ENCODE data around the gene CFAP58.

Gene CFAP58

GRCh38 chr10:104330168-104331110, 23.2 kb upstream of the CFAP58 start:
- Histone ChIP-seq H3K4me1 (ENCODE audit: control insufficient read depth in 1 of 2, insufficient read depth in 2 of 2, low read length in 2 of 2) (peaks cover 65 to 95% of the 10 kb centered on the region in 2 donors), H3K36me3 (ENCODE audit: control insufficient read depth in 1 of 2, insufficient read depth in 2 of 2, low read length in 2 of 2) (peaks cover 0 to 18% of the 10 kb centered on the region in 2 donors), H3K9me3 (ENCODE audit: control insufficient read depth in 1 of 2, low read length in 2 of 2) (no peaks in the 10 kb centered on the region), H3K27ac (ENCODE audit: low read length) (peak overlapping the region; percentile 91), H3K4me3 (ENCODE audit: low read depth in 1 of 2, low read length in 2 of 2) (peak overlapping the region; percentile 6 to 26), H3K27me3 (ENCODE audit: low read depth, low read length) (no peaks in the 10 kb centered on the region)

GRCh38 chr10:104331208-104331838, 22.3 kb upstream of the CFAP58 start:
- peak overlapping the region; percentile 15 to 22 for H3K4me3 ChIP-seq (ENCODE audit: low read depth in 1 of 2, low read length in 2 of 2)
- peak overlapping the region; percentile 91 for H3K27ac ChIP-seq (ENCODE audit: low read length)
- H3K9me3 ChIP-seq (ENCODE audit: control insufficient read depth in 1 of 2, low read length in 2 of 2) = no peaks in the 10 kb centered on the region
- H3K4me1 ChIP-seq (ENCODE audit: control insufficient read depth in 1 of 2, insufficient read depth in 2 of 2, low read length in 2 of 2) = peaks cover 68 to 95% of the 10 kb centered on the region in 2 donors
- peaks cover 0 to 18% of the 10 kb centered on the region in 2 donors for H3K36me3 ChIP-seq (ENCODE audit: control insufficient read depth in 1 of 2, insufficient read depth in 2 of 2, low read length in 2 of 2)
- no peaks in the 10 kb centered on the region for H3K27me3 ChIP-seq (ENCODE audit: low read depth, low read length)

GRCh38 chr10:104332243-104333031, 21.2 kb upstream of the CFAP58 start:
- Histone ChIP-seq H3K27ac (ENCODE audit: low read length) (peak overlapping the region; percentile 91), H3K4me3 (ENCODE audit: low read depth in 1 of 2, low read length in 2 of 2) (no peak overlapping the region), H3K9me3 (ENCODE audit: control insufficient read depth in 1 of 2, low read length in 2 of 2) (no peaks in the 10 kb centered on the region), H3K4me1 (ENCODE audit: control insufficient read depth in 1 of 2, insufficient read depth in 2 of 2, low read length in 2 of 2) (peaks cover 59 to 93% of the 10 kb centered on the region in 2 donors), H3K27me3 (ENCODE audit: low read depth, low read length) (no peaks in the 10 kb centered on the region), H3K36me3 (ENCODE audit: control insufficient read depth in 1 of 2, insufficient read depth in 2 of 2, low read length in 2 of 2) (peaks cover 0 to 18% of the 10 kb centered on the region in 2 donors)

DNA sequence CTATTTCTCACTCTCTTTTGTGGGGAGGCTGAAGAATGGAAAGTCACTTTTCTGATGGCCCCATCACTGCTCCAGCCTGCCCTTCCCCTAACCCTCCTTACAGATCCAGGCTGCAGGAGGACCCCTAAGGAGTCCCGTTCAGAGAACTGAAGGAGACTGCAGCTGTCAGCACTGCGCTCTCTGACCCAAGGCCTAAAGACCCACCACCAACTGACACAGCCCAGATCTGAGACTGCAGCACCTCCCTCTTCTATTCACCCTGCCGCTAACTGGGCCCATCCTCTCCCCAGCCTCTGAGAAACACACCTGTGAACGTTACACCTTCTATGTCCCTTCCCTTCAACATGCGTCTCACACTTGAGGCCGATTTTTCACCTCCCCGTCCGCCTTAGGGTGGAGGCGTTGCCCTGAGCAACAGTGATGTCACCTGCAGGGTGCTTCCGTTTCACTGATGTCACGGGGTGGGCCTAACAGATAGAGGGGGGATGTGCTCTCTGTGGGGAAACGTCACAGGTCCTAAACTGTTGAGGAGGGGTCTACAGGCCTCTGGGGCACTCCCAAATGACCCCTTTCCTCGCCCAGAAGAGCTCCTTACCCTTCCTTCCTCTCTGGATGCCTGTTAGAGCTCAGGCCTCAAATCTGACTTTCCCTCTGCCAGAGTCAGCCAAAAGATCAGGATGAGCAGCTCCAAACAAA, 20.5 kb upstream of the CFAP58 start:
- Histone ChIP-seq H3K4me3 (ENCODE audit: low read depth in 1 of 2, low read length in 2 of 2) (no peak overlapping the region), H3K36me3 (ENCODE audit: control insufficient read depth in 1 of 2, insufficient read depth in 2 of 2, low read length in 2 of 2) (peaks cover 0 to 25% of the 10 kb centered on the region in 2 donors), H3K27me3 (ENCODE audit: low read depth, low read length) (no peaks in the 10 kb centered on the region), H3K27ac (ENCODE audit: low read length) (no peak overlapping the region), H3K9me3 (ENCODE audit: control insufficient read depth in 1 of 2, low read length in 2 of 2) (no peaks in the 10 kb centered on the region), H3K4me1 (ENCODE audit: control insufficient read depth in 1 of 2, insufficient read depth in 2 of 2, low read length in 2 of 2) (peaks cover 51 to 86% of the 10 kb centered on the region in 2 donors)

DNA sequence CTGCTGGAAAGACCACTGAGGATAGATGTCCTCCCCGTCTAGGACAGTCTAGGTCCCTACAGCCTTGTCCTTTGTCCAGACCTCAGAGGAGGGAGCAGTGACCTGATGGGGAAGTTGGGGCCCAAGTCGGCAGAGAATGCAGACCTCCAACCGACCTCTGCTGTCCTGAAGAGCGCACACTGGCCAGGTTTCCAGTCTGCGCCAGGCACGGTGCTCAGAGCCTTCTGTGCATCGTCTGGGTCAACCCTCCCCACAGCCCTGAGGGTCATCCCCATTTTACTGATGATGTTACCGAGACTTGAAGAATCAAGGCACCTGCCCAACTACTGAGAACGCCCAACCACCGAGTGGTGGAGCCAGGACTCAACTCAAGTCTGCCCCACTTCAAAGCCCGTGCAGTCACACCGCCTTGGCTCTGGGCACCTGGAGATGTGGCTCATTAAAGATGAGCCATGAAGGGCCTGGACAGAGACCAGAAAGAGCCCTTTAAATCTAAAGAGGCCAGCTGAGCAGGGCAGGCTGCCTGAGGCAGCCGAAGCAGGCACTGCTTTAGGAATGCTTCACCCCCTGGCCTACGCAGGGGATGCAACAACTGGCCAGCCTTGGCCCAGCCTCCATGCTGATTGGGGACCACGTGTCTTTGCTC, 19.8 kb upstream of the CFAP58 start:
- H3K4me1 ChIP-seq (ENCODE audit: control insufficient read depth in 1 of 2, insufficient read depth in 2 of 2, low read length in 2 of 2) = peaks cover 45 to 79% of the 10 kb centered on the region in 2 donors
- no peaks in the 10 kb centered on the region for H3K27me3 ChIP-seq (ENCODE audit: low read depth, low read length)
- H3K4me3 ChIP-seq (ENCODE audit: low read depth in 1 of 2, low read length in 2 of 2) = no peak overlapping the region
- H3K9me3 ChIP-seq (ENCODE audit: control insufficient read depth in 1 of 2, low read length in 2 of 2) = no peaks in the 10 kb centered on the region
- no peak overlapping the region for H3K27ac ChIP-seq (ENCODE audit: low read length)
- peaks cover 0 to 26% of the 10 kb centered on the region in 2 donors for H3K36me3 ChIP-seq (ENCODE audit: control insufficient read depth in 1 of 2, insufficient read depth in 2 of 2, low read length in 2 of 2)

DNA sequence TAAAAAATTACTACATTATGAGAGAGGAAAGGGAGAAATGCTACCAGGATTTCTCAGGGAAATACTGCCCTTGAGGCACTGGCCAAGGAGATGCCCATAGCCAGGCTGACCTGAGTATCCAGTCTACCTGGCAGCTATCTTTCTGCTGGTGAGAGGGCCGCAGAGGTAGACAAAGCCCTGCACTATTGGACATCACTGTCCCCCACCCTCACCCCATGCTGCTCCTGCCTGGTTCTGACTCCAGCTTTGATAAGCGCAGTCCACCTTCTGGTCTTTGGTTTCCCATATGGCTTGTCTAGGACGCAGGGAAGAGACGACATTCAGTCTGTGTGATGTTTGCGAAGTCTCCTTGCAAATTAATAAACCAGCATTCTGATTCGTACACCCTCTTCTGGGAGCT, 19.1 kb upstream of the CFAP58 start:
- no peaks in the 10 kb centered on the region for H3K9me3 ChIP-seq (ENCODE audit: control insufficient read depth in 1 of 2, low read length in 2 of 2)
- no peak overlapping the region for H3K4me3 ChIP-seq (ENCODE audit: low read depth in 1 of 2, low read length in 2 of 2)
- H3K27ac ChIP-seq (ENCODE audit: low read length) = no peak overlapping the region
- peaks cover 0 to 30% of the 10 kb centered on the region in 2 donors for H3K36me3 ChIP-seq (ENCODE audit: control insufficient read depth in 1 of 2, insufficient read depth in 2 of 2, low read length in 2 of 2)
- peaks cover 39 to 72% of the 10 kb centered on the region in 2 donors for H3K4me1 ChIP-seq (ENCODE audit: control insufficient read depth in 1 of 2, insufficient read depth in 2 of 2, low read length in 2 of 2)
- H3K27me3 ChIP-seq (ENCODE audit: low read depth, low read length) = no peaks in the 10 kb centered on the region

DNA sequence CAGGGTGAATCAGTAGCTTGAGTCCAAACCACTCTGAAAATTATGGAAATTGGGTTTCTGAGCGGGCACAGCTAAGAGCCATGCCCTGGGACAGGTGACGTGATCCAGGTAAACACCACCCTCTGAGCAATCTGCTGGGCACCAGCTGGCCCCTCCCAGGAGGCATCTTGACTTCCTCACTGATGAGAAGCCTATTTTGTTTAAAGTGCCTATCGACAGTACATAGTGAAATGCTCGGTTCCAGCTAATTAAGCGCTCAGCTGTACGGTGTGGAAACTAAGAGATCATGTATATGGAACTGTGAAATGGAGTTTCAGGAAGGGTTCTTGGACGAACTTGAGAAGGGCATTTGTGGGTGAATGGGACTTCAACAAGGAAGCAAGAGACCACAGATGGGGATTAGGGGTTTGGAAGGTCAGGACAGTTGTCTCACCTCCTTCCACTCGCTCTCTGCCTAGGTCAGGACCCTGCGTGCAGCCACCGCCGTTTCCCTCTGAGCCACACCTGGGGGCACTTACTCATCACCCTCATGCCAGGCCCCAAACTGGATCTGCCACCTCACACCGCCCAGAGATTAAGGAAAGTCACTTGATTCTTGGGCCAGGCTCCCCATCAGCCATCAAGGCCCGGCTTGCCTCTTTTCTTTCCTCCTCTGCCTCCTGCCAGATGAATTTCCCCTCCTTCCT, 18.5 kb upstream of the CFAP58 start:
- H3K4me3 ChIP-seq (ENCODE audit: low read depth in 1 of 2, low read length in 2 of 2) = peak overlapping the region in 1 of 2 donors; percentile 44
- peaks cover 0 to 27% of the 10 kb centered on the region in 2 donors for H3K36me3 ChIP-seq (ENCODE audit: control insufficient read depth in 1 of 2, insufficient read depth in 2 of 2, low read length in 2 of 2)
- no peaks in the 10 kb centered on the region for H3K27me3 ChIP-seq (ENCODE audit: low read depth, low read length)
- no peaks in the 10 kb centered on the region for H3K9me3 ChIP-seq (ENCODE audit: control insufficient read depth in 1 of 2, low read length in 2 of 2)
- H3K4me1 ChIP-seq (ENCODE audit: control insufficient read depth in 1 of 2, insufficient read depth in 2 of 2, low read length in 2 of 2) = peaks cover 34 to 68% of the 10 kb centered on the region in 2 donors
- peak overlapping the region; percentile 20 for H3K27ac ChIP-seq (ENCODE audit: low read length)

- Histone ChIP-seq H3K4me1 (ENCODE audit: control insufficient read depth in 1 of 2, insufficient read depth in 2 of 2, low read length in 2 of 2) (peaks cover 21 to 54% of the 10 kb centered on the region in 2 donors), H3K9me3 (ENCODE audit: control insufficient read depth in 1 of 2, low read length in 2 of 2) (no peaks in the 10 kb centered on the region), H3K4me3 (ENCODE audit: low read depth in 1 of 2, low read length in 2 of 2) (peak overlapping the region; percentile 87 to 97), H3K27me3 (ENCODE audit: low read depth, low read length) (no peaks in the 10 kb centered on the region), H3K36me3 (ENCODE audit: control insufficient read depth in 1 of 2, insufficient read depth in 2 of 2, low read length in 2 of 2) (peaks cover 0 to 18% of the 10 kb centered on the region in 2 donors), H3K27ac (ENCODE audit: low read length) (peak overlapping the region; percentile 96)
Measured at GRCh38 chr10:104336821-104337467, 16.7 kb upstream of the CFAP58 start.

DNA sequence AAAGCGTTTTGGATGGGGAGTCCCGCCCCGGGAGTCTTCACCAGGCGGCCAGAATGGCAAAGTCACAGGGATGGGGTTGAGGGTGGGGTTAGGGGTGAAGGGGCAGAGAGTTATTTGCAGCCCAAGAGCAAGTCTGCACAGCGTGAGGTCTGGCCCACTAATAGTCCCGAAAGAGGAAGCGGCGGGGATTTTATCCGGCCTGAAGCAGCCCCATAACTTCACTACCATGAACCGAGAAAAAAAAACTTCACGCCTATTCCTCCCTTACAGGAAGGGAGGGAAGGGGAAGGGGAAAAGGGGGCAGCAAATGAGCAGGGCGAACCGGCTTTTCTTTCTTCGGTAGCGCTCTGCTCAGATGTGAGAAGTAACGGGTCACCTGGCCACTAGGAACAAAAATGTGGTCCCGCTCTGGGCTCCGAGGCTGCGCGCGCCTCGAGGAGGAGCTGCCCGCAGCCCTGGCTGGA, 16.1 kb upstream of the CFAP58 start:
- peaks cover 15 to 48% of the 10 kb centered on the region in 2 donors for H3K4me1 ChIP-seq (ENCODE audit: control insufficient read depth in 1 of 2, insufficient read depth in 2 of 2, low read length in 2 of 2)

More for the DNA sequence above, 16.1 kb upstream of the CFAP58 start:
- H3K36me3 ChIP-seq (ENCODE audit: control insufficient read depth in 1 of 2, insufficient read depth in 2 of 2, low read length in 2 of 2) = peaks cover 0 to 18% of the 10 kb centered on the region in 2 donors
- peak overlapping the region; percentile 87 to 97 for H3K4me3 ChIP-seq (ENCODE audit: low read depth in 1 of 2, low read length in 2 of 2)
- peak overlapping the region; percentile 96 for H3K27ac ChIP-seq (ENCODE audit: low read length)
- H3K9me3 ChIP-seq (ENCODE audit: control insufficient read depth in 1 of 2, low read length in 2 of 2) = no peaks in the 10 kb centered on the region
- H3K27me3 ChIP-seq (ENCODE audit: low read depth, low read length) = no peaks in the 10 kb centered on the region

All from muscle layer of duodenum (tissue), 2 donors.